Measurements from ENCODE around the gene SLC35A2. TPM values are rescaled to one million over a fixed set of nuclear protein-coding genes. Genes with fewer than 3 reads are reported as not detected.
A peak's percentile ranks its signal among the peaks of the same experiment; 100 is the strongest.

The SLC35A2 gene
- total RNA-seq, 1 donor from 2014 or later = 22.6 TPM

DNA sequence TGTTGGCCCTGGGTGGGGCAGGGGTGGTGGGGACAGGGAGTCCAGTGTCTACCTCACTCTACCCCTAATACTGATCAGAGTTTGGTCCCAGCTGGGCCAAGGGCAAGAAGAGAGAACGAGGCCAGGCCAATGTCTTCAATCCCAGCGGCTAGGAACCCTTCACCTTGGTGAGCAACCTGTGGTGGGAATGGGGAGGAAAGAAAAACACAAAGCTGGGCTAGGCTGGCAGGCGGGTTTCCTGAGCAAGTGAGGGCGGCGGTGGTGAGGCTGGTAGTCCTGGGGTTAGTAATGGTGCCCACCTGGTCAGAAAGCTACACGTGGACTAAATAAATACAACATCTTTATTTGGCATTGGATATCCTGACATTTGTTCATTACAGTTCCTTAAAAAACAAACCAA is 8.2 kb downstream of the SLC35A2 start:
- no peak overlapping the region for H3K27ac ChIP-seq
- H3K36me3 ChIP-seq = peaks cover 23% of the 10 kb centered on the region
- H3K4me1 ChIP-seq = peaks cover 3% of the 10 kb centered on the region
- DNase-seq (no peak), ATAC-seq (no peak)
- intact Hi-C loops (cut with DNase I) = no loop called here
- H3K27me3 ChIP-seq = no peaks in the 10 kb centered on the region
- TF ChIP-seq, protein P1, sequence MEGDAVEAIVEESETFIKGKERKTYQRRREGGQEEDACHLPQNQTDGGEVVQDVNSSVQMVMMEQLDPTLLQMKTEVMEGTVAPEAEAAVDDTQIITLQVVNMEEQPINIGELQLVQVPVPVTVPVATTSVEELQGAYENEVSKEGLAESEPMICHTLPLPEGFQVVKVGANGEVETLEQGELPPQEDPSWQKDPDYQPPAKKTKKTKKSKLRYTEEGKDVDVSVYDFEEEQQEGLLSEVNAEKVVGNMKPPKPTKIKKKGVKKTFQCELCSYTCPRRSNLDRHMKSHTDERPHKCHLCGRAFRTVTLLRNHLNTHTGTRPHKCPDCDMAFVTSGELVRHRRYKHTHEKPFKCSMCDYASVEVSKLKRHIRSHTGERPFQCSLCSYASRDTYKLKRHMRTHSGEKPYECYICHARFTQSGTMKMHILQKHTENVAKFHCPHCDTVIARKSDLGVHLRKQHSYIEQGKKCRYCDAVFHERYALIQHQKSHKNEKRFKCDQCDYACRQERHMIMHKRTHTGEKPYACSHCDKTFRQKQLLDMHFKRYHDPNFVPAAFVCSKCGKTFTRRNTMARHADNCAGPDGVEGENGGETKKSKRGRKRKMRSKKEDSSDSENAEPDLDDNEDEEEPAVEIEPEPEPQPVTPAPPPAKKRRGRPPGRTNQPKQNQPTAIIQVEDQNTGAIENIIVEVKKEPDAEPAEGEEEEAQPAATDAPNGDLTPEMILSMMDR (IDR thresholded peaks at IDR 0.05) = no peak
- no peak overlapping the region for H3K4me3 ChIP-seq
- H3K9me3 ChIP-seq = no peaks in the 10 kb centered on the region

DNA sequence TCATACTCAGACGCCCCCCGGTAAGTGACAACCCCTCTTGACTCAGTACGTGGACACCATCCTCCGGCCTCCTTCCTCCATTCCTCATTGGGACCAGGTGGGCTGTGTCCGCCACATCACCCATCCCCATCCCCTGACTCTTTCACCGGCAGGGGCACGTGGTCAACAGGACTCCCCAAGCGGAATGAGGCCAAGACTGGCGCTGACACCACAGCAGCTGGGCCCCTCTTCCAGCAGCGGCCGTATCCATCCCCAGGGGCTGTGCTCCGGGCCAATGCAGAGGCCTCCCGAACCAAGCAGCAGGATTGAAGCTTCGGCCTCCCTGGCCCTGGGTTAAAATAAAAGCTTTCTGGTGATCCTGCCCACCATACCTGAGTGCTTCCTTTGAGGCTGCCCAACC is 8.7 kb downstream of the SLC35A2 start:
- H3K36me3 ChIP-seq = peaks cover 23% of the 10 kb centered on the region

DNA sequence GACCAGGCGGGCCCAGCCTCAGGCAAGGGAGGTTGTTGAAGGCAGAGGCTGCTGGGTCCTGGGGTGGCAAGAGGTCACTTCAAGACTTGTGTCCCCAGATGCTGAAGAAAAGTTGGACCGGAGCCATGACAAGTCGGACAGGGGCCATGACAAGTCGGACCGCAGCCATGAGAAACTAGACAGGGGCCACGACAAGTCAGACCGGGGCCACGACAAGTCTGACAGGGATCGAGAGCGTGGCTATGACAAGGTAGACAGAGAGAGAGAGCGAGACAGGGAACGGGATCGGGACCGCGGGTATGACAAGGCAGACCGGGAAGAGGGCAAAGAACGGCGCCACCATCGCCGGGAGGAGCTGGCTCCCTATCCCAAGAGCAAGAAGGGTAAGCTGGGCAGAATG is 9.3 kb downstream of the SLC35A2 start:
- intact Hi-C loops (cut with DNase I) = no loop called here
- no peak overlapping the region for H3K27ac ChIP-seq
- H3K36me3 ChIP-seq = peaks cover 23% of the 10 kb centered on the region
- no peaks in the 10 kb centered on the region for H3K9me3 ChIP-seq
- no peak overlapping the region for H3K4me3 ChIP-seq
- TF ChIP-seq, protein P1 (IDR thresholded peaks at IDR 0.05) = no peak
- peaks cover 3% of the 10 kb centered on the region for H3K4me1 ChIP-seq
- no peak for ATAC-seq
- H3K27me3 ChIP-seq = no peaks in the 10 kb centered on the region
- no peak for DNase-seq

More for the DNA sequence above, 8.7 kb downstream of the SLC35A2 start:
- no peaks in the 10 kb centered on the region for H3K9me3 ChIP-seq
- no peak overlapping the region for H3K27ac ChIP-seq
- ATAC-seq (no peak), DNase-seq (no peak)
- no peaks in the 10 kb centered on the region for H3K27me3 ChIP-seq
- no peak overlapping the region for H3K4me3 ChIP-seq
- intact Hi-C loops (cut with DNase I) = no loop called here
- peaks cover 3% of the 10 kb centered on the region for H3K4me1 ChIP-seq
- TF ChIP-seq, protein P1 (IDR thresholded peaks at IDR 0.05) = no peak

DNA sequence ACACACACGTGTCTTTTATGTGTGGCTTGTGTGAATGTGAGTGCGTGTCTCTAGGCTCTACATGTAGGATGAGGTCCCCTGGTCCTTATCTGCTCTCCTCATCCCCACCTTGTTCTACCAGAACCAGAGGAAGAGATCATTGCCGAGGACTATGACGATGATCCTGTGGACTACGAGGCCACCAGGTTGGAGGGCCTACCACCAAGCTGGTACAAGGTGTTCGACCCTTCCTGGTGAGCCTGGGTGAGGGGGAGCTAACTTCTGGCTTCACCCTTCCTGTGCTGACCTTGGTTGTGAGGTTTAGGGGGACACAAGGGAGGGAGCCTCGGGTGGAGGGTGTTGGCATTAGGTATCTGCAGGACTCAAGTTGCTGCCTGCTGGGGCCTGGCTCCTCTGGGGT is 10.4 kb downstream of the SLC35A2 start:
- no peak overlapping the region for H3K4me3 ChIP-seq

DNA sequence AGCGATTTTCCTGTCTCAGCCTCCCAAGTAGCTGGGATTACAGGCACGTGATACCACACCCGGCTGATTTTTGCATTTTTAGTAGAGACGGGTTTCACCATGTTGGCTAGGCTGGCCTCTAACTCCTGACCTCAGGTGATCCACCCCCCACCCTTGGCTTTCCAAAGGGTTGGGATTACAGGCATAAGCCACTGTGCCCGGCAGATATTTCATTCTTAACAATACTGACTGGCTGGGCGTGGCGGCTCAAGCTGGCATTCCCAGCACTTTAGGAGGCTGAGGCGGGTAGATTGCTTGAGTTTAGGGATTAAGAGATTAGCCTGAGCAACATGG is 12.4 kb downstream of the SLC35A2 start:
- DNase-seq (no peak), ATAC-seq (no peak)
- TF ChIP-seq, protein P1 (IDR thresholded peaks at IDR 0.05) = no peak
- H3K4me3 ChIP-seq = no peak overlapping the region
- peaks cover 23% of the 10 kb centered on the region for H3K36me3 ChIP-seq
- H3K4me1 ChIP-seq = peaks cover 8% of the 10 kb centered on the region
- H3K27ac ChIP-seq = no peak overlapping the region
- intact Hi-C loops (cut with DNase I) = no loop called here
- H3K27me3 ChIP-seq = no peaks in the 10 kb centered on the region
- H3K9me3 ChIP-seq = no peaks in the 10 kb centered on the region

More for the DNA sequence above, 10.4 kb downstream of the SLC35A2 start:
- TF ChIP-seq, protein P1 (IDR thresholded peaks at IDR 0.05) = no peak
- Histone ChIP-seq H3K36me3 (peaks cover 23% of the 10 kb centered on the region), H3K27ac (no peak overlapping the region), H3K27me3 (no peaks in the 10 kb centered on the region), H3K4me1 (peaks cover 8% of the 10 kb centered on the region), H3K9me3 (no peaks in the 10 kb centered on the region)
- DNase-seq (no peak), ATAC-seq (no peak)
- intact Hi-C loops (cut with DNase I) = no loop called here

DNA sequence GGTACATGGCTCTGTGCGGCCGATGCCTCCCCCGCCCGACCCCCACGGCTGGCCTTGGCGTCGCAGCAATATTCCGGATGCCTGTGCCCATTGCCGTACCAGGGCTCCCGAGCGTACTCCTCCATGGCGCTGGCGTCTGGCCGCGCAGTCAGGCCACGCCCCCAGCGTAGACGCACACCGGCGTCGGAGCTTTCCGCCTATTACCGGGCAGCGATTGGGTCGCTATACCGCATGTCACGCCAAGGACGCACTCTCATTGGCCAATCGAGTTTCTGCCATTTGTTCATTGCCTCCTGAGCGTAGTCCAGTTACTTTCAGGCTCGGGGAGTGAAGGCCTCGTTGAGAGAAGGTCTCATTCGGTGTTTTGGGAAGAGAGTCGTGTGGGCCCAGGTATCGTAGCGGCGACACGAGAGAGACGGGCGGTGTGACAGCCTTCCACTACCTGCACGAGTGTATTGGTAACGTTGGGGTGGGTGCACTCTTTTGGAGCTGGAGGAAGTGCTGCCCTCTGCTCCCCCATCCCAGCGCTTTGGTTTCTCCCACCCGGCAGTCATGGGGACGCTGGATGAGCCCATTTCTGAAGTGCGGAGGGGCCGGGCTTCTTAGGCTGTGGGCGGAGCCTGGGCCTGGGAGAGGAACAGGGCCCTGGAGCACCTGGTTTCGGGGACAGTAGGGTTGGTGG is 13.7 kb downstream of the SLC35A2 start, which contains the start of the genes PQBP1 and TIMM17B:
Gene PQBP1, plus strand, starts transcription at position 306 of the 682 bp plus-strand sequence. CDS start 580 bp downstream, outside the sequence.
Gene TIMM17B, minus strand, starts transcription at position 144 of the 682 bp plus-strand sequence. Its CDS starts 19 bp downstream, at position 125.
- ATAC-seq (peak; percentile 96), DNase-seq (peak; percentile 93)
- intact Hi-C loops (cut with DNase I) = no loop called here
- Histone ChIP-seq H3K36me3 (peaks cover 20% of the 10 kb centered on the region), H3K27me3 (no peaks in the 10 kb centered on the region), H3K9me3 (no peaks in the 10 kb centered on the region), H3K4me3 (peak within 1 kb of the TSS; percentile 68), H3K27ac (peak within 1 kb of the TSS; percentile 95), H3K4me1 (peaks cover 8% of the 10 kb centered on the region)
- TF ChIP-seq, protein P1 (IDR thresholded peaks at IDR 0.05) = no peak
